ENCODE measurements around the gene ITGA2B. TPM values are rescaled to one million over a fixed set of nuclear protein-coding genes. Genes with fewer than 3 reads are reported as not detected.
"Not testable (repeated sequence)": the region's sequence is repeated elsewhere in the genome, so short reads cannot be mapped to it uniquely, and the experiment has no call there.

ITGA2B gene
- total and polyA plus RNA-seq, 4 donors = 1.4 to 9.2 (median 4.2) TPM

DNA sequence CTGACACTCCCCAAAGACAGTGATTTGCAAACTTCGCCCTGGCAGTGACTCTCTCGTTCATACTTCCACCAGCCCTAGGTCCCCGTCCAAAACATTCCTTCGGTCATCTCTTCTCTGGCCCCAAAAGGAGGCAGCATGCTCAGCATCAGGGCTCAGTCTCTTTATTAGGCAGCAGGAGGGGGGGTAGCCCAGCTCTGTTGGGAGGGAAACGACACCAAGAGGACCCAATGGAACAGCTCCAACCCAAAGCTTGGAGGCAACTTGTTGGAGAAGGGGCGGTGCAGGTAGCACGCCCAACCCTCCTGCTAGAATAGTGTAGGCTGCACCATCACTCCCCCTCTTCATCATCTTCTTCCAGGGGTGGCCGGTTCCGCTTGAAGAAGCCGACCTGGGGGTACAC lies 17.4 kb downstream of the ITGA2B start:
- H3K4me1 ChIP-seq (ENCODE audit: control insufficient read depth in 5 of 5, insufficient read depth in 5 of 5, low read length in 5 of 5) = peaks cover 0 to 20% (median 7%) of the 10 kb centered on the region in 5 donors
- no peak overlapping the region for H3K4me3 ChIP-seq
- 78 to 90% methylated on average over 10 of the region's 10 CpGs for WGBS, 2 donors
- H3K36me3 ChIP-seq (ENCODE audit: control insufficient read depth in 4 of 4, insufficient read depth in 4 of 4, low read length in 4 of 4) = no peaks in the 10 kb centered on the region
- no peak for TF ChIP-seq CTCF (IDR thresholded peaks at IDR 0.05; ENCODE audit: control extremely low read depth, extremely low read depth)
- H3K9me3 ChIP-seq (ENCODE audit: control insufficient read depth in 4 of 4, insufficient read depth in 3 of 4, low read length in 3 of 4) = no peaks in the 10 kb centered on the region
- no peak for DNase-seq
- no peaks in the 10 kb centered on the region for H3K27me3 ChIP-seq (ENCODE audit: control insufficient read depth in 3 of 3, insufficient read depth in 3 of 3, low read length in 2 of 3)
- no peak overlapping the region for H3K9ac ChIP-seq (ENCODE audit: insufficient read depth in 1 of 2, low read length in 2 of 2)
- no peak overlapping the region for H3K27ac ChIP-seq (ENCODE audit: low read depth in 1 of 2, low read length in 1 of 2)
- ATAC-seq (ENCODE audit: insufficient read depth, low FRiP score) = no peak

DNA sequence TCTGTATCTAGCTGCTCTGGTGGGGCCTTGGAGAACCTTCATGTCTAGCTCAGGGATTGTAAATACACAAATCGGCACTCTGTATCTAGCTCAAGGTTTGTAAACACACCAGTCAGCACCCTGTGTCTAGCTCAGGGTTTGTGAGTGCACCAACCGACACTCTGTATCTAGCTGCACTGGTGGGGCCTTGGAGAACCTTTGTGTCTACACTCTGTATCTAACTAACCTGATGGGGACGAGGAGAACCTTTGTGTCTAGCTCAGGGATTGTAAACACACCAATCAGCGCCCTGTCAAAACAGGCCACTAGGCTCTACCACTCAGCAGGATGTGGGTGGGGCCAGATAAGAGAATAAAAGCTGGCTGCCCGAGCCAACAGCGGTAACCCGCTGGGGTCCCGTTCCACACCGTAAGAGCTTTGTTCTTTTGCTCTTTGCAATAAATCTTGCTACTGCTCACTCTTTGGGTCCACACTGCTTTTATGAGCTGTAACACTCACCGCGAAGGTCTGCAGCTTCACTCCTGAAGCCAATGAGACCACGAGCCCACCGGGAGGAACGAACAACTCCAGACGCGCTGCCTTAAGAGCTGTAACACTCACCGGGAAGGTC lies 19.9 kb downstream of the ITGA2B start:
- not testable (repeated sequence) for H3K36me3 ChIP-seq (ENCODE audit: control insufficient read depth in 4 of 4, insufficient read depth in 4 of 4, low read length in 4 of 4); H3K4me1 ChIP-seq (ENCODE audit: control insufficient read depth in 5 of 5, insufficient read depth in 5 of 5, low read length in 5 of 5); DNase-seq; H3K27ac ChIP-seq (ENCODE audit: low read depth in 1 of 2, low read length in 1 of 2); H3K27me3 ChIP-seq (ENCODE audit: control insufficient read depth in 3 of 3, insufficient read depth in 3 of 3, low read length in 2 of 3); H3K9me3 ChIP-seq (ENCODE audit: control insufficient read depth in 4 of 4, insufficient read depth in 3 of 4, low read length in 3 of 4); H3K4me3 ChIP-seq; H3K9ac ChIP-seq (ENCODE audit: insufficient read depth in 1 of 2, low read length in 2 of 2); ATAC-seq (ENCODE audit: insufficient read depth, low FRiP score)
- WGBS, 2 donors = 51 to 63% methylated on average over 17 of the region's 17 CpGs

DNA sequence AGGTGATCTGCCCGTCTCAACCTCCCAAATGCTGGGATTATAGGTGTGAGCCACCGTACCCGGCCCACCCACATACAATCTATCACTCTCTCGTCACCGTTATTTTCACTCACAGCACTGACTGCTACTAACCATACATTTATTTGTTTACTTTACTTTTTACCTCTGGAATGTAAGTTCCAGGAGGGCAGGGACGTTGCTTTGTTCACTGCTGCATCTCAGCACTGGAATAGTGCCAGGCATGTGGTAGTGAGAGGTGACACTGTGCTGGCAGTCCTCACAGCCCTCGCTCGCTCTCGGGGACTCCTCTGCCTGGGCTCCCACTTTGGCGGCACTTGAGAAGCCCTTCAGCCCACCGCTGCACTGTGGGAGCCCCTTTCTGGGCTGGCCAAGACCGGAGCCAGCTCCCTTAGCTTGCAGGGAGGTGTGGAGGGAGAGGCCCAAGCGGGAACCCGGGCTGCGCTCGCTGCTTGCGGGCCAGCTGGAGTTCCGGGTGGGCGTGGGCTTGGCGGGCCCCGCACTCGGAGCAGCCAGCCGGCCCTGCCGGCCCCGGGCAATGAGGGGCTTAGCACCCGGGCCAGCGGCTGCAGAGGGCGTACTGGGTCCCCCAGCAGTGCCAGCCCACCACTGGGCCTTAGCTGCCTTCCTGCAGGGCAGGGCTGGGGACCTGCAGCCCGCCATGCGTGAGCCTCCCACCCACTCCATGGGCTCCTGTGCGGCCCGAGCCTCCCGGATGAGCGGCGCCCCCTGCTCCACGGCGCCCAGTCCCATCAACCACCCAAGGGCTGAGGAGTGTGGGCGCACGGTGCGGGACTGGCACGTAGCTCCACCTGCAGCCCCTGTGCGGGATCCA lies 20.8 kb downstream of the ITGA2B start:
- not testable (repeated sequence) for ATAC-seq (ENCODE audit: insufficient read depth, low FRiP score)

GRCh38 chr17:44367231-44367979 lies 22.0 kb downstream of the ITGA2B start:
- DNase-seq (peak in 1 of 3 donors; percentile 60), ATAC-seq (ENCODE audit: insufficient read depth, low FRiP score) (no peak)
- peaks cover 0 to 3% (median 0%) of the 10 kb centered on the region in 3 donors for H3K27me3 ChIP-seq (ENCODE audit: control insufficient read depth in 3 of 3, insufficient read depth in 3 of 3, low read length in 2 of 3)
- H3K4me3 ChIP-seq = no peak overlapping the region
- H3K27ac ChIP-seq (ENCODE audit: low read depth in 1 of 2, low read length in 1 of 2) = no peak overlapping the region
- H3K9me3 ChIP-seq (ENCODE audit: control insufficient read depth in 4 of 4, insufficient read depth in 3 of 4, low read length in 3 of 4) = no peaks in the 10 kb centered on the region
- no peak overlapping the region for H3K9ac ChIP-seq (ENCODE audit: insufficient read depth in 1 of 2, low read length in 2 of 2)
- H3K36me3 ChIP-seq (ENCODE audit: control insufficient read depth in 4 of 4, insufficient read depth in 4 of 4, low read length in 4 of 4) = no peaks in the 10 kb centered on the region
- no peak for TF ChIP-seq CTCF (IDR thresholded peaks at IDR 0.05; ENCODE audit: control extremely low read depth, extremely low read depth)
- 77 to 89% methylated on average over 7 of the region's 7 CpGs for WGBS, 2 donors
- H3K4me1 ChIP-seq (ENCODE audit: control insufficient read depth in 5 of 5, insufficient read depth in 5 of 5, low read length in 5 of 5) = peaks cover 0 to 8% (median 0%) of the 10 kb centered on the region in 5 donors

More for the DNA sequence above, 20.8 kb downstream of the ITGA2B start:
- DNase-seq; H3K36me3 ChIP-seq (ENCODE audit: control insufficient read depth in 4 of 4, insufficient read depth in 4 of 4, low read length in 4 of 4); H3K4me1 ChIP-seq (ENCODE audit: control insufficient read depth in 5 of 5, insufficient read depth in 5 of 5, low read length in 5 of 5); H3K27ac ChIP-seq (ENCODE audit: low read depth in 1 of 2, low read length in 1 of 2); H3K4me3 ChIP-seq; H3K9me3 ChIP-seq (ENCODE audit: control insufficient read depth in 4 of 4, insufficient read depth in 3 of 4, low read length in 3 of 4); H3K9ac ChIP-seq (ENCODE audit: insufficient read depth in 1 of 2, low read length in 2 of 2); H3K27me3 ChIP-seq (ENCODE audit: control insufficient read depth in 3 of 3, insufficient read depth in 3 of 3, low read length in 2 of 3): not testable (repeated sequence)
- 92 to 95% methylated on average over 36 to 42 of the region's 42 CpGs for WGBS, 2 donors

- WGBS, 2 donors = 94% methylated on average over 5 of the region's 5 CpGs
- ATAC-seq (ENCODE audit: insufficient read depth, low FRiP score); H3K27me3 ChIP-seq (ENCODE audit: control insufficient read depth in 3 of 3, insufficient read depth in 3 of 3, low read length in 2 of 3); H3K4me3 ChIP-seq; H3K27ac ChIP-seq (ENCODE audit: low read depth in 1 of 2, low read length in 1 of 2); DNase-seq; H3K36me3 ChIP-seq (ENCODE audit: control insufficient read depth in 4 of 4, insufficient read depth in 4 of 4, low read length in 4 of 4); H3K9me3 ChIP-seq (ENCODE audit: control insufficient read depth in 4 of 4, insufficient read depth in 3 of 4, low read length in 3 of 4); H3K9ac ChIP-seq (ENCODE audit: insufficient read depth in 1 of 2, low read length in 2 of 2): not testable (repeated sequence)
- H3K4me1 ChIP-seq (ENCODE audit: control insufficient read depth in 5 of 5, insufficient read depth in 5 of 5, low read length in 5 of 5) = peaks cover 0 to 32% (median 9%) of the 10 kb centered on the region in 5 donors
Measured at GRCh38 chr17:44365051-44365450, 24.4 kb downstream of the ITGA2B start.
